ENCODE data around the gene RASAL2.

DNA sequence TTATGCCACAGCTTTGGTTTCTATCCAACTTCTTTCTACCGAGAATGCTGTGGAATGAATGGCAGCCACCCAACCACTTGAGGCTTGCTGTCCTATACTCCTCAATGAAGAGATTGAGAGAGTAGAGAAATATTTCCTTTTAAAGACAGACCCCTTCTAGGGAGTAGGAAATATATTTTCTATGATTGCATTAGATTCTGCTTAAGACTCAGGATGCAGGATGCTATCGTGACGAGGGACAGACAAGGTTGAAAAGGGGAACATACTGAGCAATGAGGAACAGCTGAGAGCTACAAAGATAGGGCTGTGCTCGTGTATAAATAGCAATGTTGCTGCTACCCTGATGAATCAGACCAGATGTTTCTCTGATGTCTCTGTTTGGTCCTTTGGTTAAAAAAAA, 7.1 kb upstream of the RASAL2 start:
- TF ChIP-seq POLR2AphosphoS5 (IDR thresholded peaks at IDR 0.05) (no peak), POLR2A (IDR thresholded peaks at IDR 0.05) (no peak)
- TF ChIP-seq, protein P1, sequence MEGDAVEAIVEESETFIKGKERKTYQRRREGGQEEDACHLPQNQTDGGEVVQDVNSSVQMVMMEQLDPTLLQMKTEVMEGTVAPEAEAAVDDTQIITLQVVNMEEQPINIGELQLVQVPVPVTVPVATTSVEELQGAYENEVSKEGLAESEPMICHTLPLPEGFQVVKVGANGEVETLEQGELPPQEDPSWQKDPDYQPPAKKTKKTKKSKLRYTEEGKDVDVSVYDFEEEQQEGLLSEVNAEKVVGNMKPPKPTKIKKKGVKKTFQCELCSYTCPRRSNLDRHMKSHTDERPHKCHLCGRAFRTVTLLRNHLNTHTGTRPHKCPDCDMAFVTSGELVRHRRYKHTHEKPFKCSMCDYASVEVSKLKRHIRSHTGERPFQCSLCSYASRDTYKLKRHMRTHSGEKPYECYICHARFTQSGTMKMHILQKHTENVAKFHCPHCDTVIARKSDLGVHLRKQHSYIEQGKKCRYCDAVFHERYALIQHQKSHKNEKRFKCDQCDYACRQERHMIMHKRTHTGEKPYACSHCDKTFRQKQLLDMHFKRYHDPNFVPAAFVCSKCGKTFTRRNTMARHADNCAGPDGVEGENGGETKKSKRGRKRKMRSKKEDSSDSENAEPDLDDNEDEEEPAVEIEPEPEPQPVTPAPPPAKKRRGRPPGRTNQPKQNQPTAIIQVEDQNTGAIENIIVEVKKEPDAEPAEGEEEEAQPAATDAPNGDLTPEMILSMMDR (IDR thresholded peaks at IDR 0.05 in 8 of 11, conservative IDR thresholded peaks at IDR 0.05 in 3 of 11) = no peak

Data from spleen (tissue), 7 donors.